Left ventricle myocardium superior (tissue), 1 donor: ENCODE measurements around the gene TBCD. TPM values are rescaled to one million over a fixed set of nuclear protein-coding genes. Genes with fewer than 3 reads are reported as not detected.
"Not testable (repeated sequence)": the region's sequence is repeated elsewhere in the genome, so short reads cannot be mapped to it uniquely, and the experiment has no call there.

Experiments
- ATAC-seq: fragments of 200-7000 bp; cut with Tn5 transposase; one replicate; pipeline ENCODE4 v1.9.1; 2020; ENCODE audit warnings: mild to moderate bottlenecking, moderate library complexity
- DNase-seq: peaks from one replicate; pipeline ENCODE4 v3.0.0-alpha.2; 2020
- intact Hi-C: fragments of 100-400 bp; cut with micrococcal nuclease; formaldehyde crosslinking; loops from one replicate; pipeline ENCODE4 v1.11.0; 2022
- total RNA-seq: library from RNA; stranded (reverse); fragmentation: NEBNext Ultra II Directional; extraction: Animal tissue kit (Norgen Biotek cat#: 25700); gene quantifications from one replicate; pipeline ENCODE4 v1.2.1, GENCODE V29; 2021
- donor health status: DM: no; HTN: yes; CAD: no; lungs with severe emphysema.

Gene TBCD
- total RNA-seq, 1 donor from 2014 or later: 53.4 TPM

DNA sequence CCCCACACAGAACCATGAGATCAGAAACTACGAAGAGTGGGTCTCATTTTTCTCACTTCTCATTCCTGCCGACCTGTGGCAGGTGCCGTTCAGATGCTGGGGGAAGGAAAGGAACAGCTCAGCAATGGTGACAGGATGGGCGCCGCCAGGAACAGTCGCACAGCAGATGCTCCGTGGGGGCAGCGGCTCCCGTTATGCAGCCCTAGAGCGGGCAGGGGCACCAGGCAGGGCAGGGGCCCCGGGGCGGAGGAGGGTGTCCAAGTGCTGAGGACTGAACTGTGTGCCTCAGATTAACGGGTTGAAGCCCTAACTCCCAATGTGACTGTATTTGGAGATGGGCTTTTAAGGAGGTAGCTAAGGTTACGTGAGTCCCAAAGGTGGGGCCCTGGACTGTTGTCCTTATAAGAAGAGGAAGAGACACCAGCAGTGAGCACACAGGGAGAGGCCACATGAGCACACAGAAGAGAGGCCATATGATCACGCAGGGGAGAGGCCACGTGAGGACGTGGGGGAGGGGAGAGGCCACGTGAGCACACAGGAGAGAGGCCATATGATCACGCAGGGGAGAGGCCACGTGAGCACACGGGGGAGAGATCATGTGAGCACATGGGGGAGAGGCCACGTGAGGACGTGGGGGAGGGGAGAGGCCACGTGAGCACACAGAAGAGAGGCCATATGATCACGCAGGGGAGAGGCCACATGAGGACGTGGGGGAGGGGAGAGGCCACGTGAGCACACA lies 231.8 kb downstream of the TBCD start:
- no peak for DNase-seq
- no peak for ATAC-seq
- intact Hi-C loops: no loop called here

DNA sequence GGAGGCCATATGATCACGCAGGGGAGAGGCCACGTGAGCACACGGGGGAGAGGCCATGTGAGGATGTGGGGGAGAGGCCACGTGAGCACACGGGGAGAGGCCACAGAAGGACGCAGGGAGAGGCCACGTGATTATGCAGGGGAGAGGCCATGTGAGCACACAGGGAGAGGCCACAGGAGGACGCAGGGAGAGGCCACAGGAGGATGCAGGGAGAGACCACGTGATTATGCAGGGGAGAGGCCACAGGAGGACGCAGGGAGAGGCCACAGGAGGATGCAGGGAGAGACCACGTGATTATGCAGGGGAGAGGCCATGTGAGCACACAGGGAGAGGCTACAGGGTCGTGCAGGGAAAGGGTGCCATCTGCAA lies 232.4 kb downstream of the TBCD start:
- DNase-seq, intact Hi-C loops, ATAC-seq: not testable (repeated sequence)

DNA sequence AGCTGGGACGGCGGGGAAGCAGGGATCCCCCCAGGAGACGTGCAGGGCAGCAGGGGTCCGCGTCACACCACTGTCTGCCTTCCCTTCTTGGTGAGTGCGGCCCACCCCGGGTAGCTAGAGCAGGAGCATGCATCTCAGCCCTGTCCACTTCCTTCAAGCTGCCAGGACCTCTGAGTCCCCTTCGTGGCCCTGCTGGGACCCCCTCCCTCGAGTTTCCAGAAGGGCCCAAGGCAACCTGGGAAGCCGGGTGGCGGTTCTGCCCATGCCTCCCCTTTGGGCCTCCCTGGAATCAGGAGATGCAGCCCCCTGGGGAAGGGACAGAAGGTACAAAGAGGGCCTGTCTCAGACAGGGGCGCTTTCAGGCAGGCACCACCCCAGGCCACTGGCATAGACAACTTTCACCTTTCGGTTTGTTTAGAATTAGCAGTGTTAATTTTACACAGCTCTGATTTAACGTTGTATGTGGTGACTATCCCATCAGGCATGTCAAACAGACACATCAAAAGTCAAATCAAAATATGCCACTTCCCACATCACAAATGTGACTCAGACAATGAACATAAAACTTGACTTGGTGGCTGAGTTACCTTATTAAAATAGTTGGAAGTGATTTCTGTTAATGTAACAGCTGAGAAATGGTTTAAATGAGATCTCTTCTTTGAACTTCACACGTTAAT lies 233.0 kb downstream of the TBCD start:
- intact Hi-C loops: no loop called here
- no peak for DNase-seq
- ATAC-seq: no peak

DNA sequence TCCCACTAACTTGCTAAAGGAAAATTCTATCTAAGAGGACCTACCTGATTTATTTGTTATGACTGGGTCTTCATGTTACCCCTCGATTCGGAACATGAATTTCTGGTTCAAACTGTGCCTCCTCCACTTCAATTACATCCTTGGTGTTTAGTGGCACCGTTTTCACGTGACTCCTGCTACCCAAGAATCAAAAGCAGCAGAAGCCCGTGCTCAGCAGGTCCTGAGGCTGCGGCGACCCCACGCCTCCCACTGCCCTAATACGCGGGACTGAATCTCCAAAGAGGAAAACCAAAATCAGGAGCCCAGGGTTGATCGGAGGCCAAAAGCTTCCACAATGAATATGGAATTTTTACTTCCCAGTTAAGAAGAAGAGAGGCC lies 233.6 kb downstream of the TBCD start:
- peak; percentile 20 for DNase-seq
- ATAC-seq: no peak
- intact Hi-C loops: no loop called here

- intact Hi-C loops: no loop called here
- peak; percentile 51 for DNase-seq
- peak; percentile 18 for ATAC-seq
Observed at GRCh38 chr17:82985973-82986372, 234.1 kb downstream of the TBCD start.

DNA sequence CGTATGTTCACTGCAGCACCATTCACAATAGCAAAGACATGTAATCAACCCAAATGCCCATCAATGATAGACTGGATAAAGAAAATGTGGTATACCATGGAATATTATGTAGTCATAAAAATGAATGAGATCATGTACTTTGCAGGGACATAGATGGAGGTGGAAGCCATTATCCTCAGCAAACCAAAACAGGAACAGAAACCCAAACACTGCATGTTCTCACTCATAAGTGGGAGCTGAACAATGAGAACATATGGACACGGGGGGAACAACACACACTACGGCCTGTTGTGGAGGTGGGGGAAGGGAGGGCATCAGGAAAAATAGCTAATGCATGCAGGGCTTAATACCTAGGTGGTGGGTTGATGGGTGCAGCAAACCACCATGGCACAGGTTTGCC lies 237.2 kb downstream of the TBCD start:
- ATAC-seq, intact Hi-C loops, DNase-seq: not testable (repeated sequence)

- ATAC-seq (no peak), DNase-seq (no peak)
- intact Hi-C loops: no loop called here
Observed at GRCh38 chr17:82989881-82990280, 238.0 kb downstream of the TBCD start.

DNA sequence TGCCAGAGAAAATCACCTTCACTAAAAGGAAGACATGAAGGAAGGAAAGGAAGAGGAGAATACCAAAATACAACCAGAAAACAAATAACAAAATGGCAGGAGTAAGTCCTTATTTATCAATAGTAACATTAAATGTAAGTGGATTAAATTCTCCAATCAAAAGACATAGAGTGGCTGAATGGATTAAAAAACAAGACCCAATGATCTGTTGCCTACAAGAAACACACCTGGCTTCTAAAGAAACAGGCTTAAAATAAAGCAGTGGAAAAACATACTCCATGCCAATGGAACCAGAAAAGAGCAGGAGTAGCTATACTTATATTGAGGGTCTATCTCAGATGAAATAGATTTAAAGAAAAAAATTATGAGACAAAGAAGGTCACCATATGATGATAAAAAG lies 241.1 kb downstream of the TBCD start:
- ATAC-seq (no peak), DNase-seq (no peak)
- intact Hi-C loops: no loop called here

Other genes with a start within 250 kb of the TBCD start
- gene FOXK2, start 232.3 kb upstream of the TBCD start, total RNA-seq: 41.5 TPM
- gene WDR45B, start 103.6 kb upstream of the TBCD start, total RNA-seq: 37.3 TPM
- gene RAB40B, start 53.4 kb upstream of the TBCD start, total RNA-seq: 21.3 TPM
- 14.0 TPM for gene FN3KRP, start 35.4 kb upstream of the TBCD start, total RNA-seq
- gene FN3K, start 16.4 kb upstream of the TBCD start, total RNA-seq: 92.6 TPM
- gene ZNF750, start 88.0 kb downstream of the TBCD start, total RNA-seq: 0.15 TPM